Measurements from ENCODE around the gene CCDC28B.

CCDC28B gene

GRCh38 chr1:32172621-32173245, 27.7 kb upstream of the CCDC28B start:
- no peak for TF ChIP-seq CTCF (IDR thresholded peaks at IDR 0.05; ENCODE audit: low read depth, low read length)

GRCh38 chr1:32178380-32179192, 21.8 kb upstream of the CCDC28B start:
- TF ChIP-seq CTCF (IDR thresholded peaks at IDR 0.05; ENCODE audit: low read depth, low read length), result no peak
- DNase-seq (ENCODE audit: extremely low read depth, low read depth), result no peak

More at GRCh38 chr1:32172621-32173245, 27.7 kb upstream of the CCDC28B start:
- no peak for DNase-seq (ENCODE audit: extremely low read depth, low read depth)

GRCh38 chr1:32179193-32179442, 21.3 kb upstream of the CCDC28B start:
- no peak for TF ChIP-seq CTCF (IDR thresholded peaks at IDR 0.05; ENCODE audit: low read depth, low read length)
- DNase-seq (ENCODE audit: extremely low read depth, low read depth), result no peak

- peak; percentile 2 for TF ChIP-seq CTCF (IDR thresholded peaks at IDR 0.05; ENCODE audit: low read depth, low read length)
- DNase-seq (ENCODE audit: extremely low read depth, low read depth), result peak; percentile 78
These were observed 20.8 kb upstream of the CCDC28B start, which contains the start of gene TXLNA for GRCh38 chr1:32179443-32180185. TSS of gene TXLNA (plus strand) at chr1:32179675. CDS start at chr1:32180346, 671 bp downstream.

GRCh38 chr1:32180186-32181060, 20.0 kb upstream of the CCDC28B start:
- DNase-seq (ENCODE audit: extremely low read depth, low read depth), result no peak
- TF ChIP-seq CTCF (IDR thresholded peaks at IDR 0.05; ENCODE audit: low read depth, low read length), result no peak

- no peak for TF ChIP-seq CTCF (IDR thresholded peaks at IDR 0.05; ENCODE audit: low read depth, low read length)
- DNase-seq (ENCODE audit: extremely low read depth, low read depth), result no peak
These were observed 19.3 kb upstream of the CCDC28B start for GRCh38 chr1:32181065-32181464.

All from AG09319 (cell line).